HG03060 (cell line): ENCODE data around the gene AKT1.
"Not testable (repeated sequence)": the region's sequence is repeated elsewhere in the genome, so short reads cannot be mapped to it uniquely, and the experiment has no call there.

Experiments
- ATAC-seq: cut with Tn5 transposase; IDR thresholded peaks from one replicate; pipeline ENCODE4 v1.9.1; 2021; ENCODE audit warnings: low read depth, moderate number of reproducible peaks; ENCODE audit not compliant: unreplicated experiment

The AKT1 gene

DNA sequence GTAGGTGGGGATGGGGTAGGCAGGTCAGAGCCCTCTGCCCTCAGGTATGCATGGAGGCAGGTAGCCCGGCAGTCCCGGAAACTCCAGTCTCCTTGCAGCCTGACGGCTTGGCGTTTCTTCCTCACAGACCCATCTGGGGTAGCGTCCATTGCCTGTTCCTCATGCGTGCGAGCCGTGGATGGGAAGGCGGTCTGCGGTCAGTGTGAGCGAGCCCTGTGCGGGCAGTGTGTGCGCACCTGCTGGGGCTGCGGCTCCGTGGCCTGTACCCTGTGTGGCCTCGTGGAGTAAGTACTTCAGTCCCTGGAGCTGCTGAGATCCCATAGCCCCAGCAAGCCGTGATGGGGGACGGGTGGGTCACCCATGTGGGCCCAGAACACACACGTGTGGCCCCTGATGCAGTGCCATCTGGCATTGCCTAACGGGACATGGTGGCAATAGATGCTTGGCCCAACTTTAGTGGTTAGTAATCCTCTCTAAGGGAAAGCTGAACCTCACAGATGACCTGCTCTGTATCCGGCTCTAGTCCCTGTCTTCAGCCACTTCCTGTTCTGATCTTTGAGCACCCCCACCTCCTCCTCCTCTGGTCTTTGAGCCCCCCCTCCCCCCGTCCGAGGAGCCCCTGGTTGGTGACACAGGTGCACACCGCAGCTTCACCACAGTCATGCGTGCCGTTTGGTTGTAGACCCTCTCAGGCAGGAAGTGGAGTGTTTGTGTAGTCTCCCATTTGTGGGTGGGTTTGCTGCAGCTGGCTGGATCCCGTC, 38.9 kb downstream of the AKT1 start:
- no peak for ATAC-seq

DNA sequence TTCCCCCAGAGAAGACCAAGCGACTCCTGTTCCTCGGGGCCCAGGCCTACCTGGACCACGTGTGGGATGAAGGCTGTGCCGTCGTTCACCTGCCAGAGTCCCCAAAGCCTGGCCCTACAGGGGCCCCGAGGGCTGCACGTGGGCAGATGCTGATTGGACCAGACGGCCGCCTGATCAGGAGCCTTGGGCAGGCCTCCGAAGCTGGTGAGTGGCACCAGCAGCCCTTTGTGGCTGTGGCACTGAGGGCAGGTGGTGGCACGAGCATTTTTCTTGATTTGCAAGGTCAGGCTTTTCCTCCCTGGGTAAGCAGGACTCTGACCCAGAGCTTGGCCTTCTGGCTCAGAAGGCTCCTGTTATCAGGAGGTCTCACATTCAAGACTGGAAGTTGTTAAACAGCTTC, 39.9 kb downstream of the AKT1 start:
- ATAC-seq: no peak

DNA sequence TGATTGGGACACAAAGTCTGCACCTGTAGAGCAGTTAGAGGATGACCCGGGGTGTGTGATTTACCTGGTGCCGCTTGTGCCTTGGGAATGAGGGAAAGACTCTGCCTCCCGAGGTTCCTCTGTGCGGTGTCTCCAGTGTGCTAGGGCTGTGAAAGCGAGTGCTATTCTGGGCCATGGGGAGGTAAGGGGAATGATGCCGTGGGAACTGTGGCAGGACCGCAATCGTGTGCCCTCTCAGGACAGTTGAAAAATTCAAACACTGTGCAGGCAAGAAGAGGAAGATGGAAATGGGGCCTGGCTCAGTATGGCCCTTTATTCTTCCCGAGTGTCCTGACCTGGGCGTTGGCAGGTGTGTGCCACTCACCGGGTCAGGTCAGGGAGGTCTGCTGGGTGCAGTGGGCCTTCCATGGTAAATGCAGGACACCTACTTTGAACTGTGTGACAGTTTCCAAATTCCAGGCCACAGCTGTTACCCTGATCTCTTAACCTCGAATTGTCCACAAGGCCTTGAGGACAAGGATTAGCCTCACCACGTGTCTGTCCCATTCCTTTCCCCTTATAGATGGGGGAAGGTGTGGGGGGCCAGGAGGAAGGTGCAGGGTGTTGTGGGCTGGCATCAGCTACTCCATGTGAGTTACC, 41.2 kb downstream of the AKT1 start:
- no peak for ATAC-seq

DNA sequence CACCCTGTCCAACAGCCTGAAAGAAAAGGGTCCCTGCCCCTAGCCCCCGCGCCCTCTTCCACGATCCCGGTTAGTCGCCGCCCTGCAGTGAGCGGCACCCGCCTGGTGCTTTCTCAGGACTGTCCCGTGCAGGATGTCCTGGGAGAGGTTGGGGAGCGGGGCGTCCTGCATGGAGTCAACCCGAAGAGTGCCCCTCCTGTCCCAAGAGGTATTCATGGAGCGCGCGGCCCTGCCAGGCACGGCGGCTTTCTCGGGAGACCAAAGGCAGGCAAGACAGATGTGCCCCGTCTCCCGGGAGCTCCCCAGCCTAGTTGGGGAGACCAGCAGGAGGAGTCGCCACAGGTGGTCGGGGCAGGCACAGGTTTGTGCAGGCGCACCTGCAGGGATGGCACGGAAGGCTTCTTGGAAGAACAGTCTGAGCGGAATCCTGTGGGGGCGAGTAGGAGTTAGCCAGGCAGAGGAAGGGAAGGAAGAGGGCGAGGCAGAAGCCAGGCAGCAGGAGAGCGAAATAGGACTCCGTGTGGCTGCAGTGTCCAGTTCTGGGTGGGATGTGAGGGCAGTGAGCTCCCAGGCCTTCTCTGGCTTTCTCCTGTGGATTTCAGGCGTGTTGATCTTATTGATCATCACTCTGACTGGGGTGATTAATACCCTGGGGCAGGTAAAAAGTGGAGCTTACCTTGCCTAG, 41.9 kb downstream of the AKT1 start:
- no peak for ATAC-seq

DNA sequence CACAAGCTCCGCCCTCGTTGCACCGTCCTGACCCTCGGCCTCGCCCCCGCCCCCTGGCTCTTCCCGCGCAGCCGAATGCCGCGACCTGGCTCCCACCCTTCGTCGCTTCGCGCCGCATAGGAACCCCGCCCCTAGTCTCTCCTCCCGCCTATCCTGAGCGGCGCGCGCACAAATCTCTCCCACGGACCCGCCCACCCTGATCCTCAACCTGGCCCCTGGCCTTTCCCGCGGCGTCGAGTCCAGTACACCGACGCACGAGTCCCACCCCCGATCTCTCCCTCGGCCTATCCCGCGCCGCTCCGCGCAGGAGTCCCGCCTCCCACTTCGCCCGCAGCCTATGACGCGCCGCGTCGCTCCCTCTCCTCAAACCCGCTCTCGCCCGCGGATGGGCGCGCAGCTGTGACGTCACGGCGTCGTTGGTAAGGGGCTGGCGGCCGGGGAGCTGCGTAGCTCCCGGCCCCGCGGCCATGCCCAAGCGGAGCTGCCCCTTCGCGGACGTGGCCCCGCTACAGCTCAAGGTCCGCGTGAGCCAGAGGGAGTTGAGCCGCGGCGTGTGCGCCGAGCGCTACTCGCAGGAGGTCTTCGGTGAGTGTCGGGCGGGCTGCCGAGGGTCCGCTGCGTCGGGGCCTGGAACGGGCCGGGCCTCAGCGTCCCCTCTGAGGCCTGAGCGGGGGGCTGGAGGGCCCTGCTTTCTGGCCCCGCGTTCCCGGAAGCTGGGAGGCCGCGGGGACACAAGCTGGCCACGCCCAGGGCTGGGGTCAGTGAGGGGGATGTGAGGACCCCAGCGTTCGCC, 42.6 kb downstream of the AKT1 start, which contains the start of gene SIVA1:
Gene SIVA1 (plus strand): TSS at position 413 of the 793 bp plus-strand sequence. CDS start 55 bp downstream, at position 468.
- peak; percentile 83 for ATAC-seq

DNA sequence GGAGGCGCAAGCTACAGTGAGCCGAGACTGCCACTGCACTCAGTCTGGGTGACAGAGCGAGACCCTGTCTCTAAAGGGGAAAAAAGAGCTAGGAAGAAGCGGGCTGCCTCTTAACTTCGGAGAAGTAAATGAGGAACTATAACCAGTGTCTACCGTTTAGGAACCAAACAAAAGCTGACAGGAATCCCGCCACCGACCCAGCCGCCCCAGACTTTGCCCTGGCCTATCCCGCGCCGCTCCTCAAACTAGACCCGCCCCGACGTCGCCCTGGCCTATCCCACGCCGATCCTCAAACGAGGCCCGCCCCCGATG, 43.2 kb downstream of the AKT1 start:
- ATAC-seq: peak; percentile 70

DNA sequence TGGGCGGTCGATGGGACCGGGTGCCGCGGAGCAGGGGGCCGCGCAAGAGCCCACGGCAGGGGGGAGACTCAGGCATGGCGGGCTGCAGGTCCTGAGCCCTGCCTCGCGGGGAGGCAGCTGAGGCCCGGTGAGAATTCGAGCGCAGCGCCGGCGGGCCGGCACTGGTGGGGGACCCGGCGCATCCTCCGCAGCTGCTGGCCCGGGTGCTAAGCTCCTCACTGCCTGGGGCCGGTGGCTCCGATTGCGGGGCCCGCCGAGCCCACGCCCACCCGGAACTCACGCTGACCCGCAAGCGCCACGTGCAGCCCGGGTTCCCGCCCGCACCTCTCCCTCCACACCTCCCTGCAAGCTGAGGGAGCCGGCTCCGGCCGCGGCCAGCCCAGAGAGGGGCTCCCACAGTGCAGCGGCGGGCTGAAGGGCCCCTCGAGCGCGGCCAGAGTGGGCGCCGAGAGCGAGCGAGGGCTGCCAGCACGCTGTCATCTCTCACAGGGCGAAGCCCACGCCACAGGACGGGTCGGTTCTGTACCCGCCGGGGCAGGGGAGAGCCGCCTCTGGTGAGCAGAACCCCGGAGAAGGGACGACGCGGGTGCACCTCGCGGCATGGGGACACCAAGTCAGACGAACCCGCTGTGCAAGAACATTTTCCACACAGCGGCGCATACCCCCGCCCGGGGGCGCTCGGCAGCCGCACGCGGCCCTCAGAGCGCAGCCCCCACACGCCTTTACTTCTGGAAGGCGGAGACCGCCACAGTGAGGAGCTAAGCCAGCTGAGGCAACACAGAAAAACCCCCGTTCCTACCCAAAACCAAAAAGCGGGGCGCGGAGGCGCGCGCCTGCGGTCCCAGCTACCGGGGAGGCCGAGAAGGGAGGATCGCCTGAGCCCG, 43.8 kb downstream of the AKT1 start:
- ATAC-seq: no peak

DNA sequence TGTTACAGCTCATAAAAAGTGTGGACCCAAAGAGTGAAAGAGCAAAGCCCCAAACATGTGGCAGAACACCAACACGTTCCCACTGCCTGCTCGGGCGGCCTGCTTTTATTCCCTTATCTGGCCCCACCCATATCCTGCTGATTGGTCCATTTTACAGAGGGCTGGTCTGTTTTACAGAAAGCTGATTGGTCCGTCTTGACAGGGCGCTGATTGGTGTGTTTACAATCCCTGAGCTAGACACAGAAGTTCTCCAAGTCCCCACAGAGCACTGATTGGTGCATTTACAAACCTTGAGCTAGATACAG, 44.8 kb downstream of the AKT1 start:
- ATAC-seq: not testable (repeated sequence)

DNA sequence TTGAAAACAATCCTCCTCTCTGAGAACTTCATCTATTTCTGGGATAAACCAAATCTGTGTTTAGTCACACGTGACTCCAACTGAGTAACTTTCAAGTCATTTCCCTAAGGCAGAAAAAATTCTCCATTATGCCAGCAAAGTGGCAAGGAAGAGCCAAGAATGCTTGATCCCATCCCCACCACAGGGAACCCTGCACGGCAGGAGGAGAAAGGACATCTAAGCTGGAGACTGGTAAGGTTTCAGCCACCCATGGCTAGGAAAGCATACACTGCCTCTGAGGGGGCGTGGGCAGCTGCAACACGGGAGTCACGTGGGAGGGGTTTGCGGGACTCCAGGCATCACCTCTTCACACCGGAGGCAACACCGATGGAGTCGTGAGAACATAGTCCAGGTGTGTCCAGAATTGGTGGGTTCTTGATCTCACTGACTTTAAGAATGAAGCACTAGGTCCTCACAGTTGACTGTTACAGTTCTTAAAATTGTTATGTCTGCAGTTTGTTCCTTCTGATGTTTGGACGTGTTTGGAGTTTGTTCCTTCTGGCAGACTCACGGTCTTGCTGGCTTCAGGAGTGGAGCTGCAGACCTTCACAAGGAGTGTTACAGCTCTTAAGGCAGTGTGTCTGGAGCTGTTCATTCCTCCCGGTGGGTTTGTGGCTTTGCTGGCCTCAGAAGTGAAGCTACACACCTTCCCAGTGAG, 45.3 kb downstream of the AKT1 start:
- no peak for ATAC-seq

DNA sequence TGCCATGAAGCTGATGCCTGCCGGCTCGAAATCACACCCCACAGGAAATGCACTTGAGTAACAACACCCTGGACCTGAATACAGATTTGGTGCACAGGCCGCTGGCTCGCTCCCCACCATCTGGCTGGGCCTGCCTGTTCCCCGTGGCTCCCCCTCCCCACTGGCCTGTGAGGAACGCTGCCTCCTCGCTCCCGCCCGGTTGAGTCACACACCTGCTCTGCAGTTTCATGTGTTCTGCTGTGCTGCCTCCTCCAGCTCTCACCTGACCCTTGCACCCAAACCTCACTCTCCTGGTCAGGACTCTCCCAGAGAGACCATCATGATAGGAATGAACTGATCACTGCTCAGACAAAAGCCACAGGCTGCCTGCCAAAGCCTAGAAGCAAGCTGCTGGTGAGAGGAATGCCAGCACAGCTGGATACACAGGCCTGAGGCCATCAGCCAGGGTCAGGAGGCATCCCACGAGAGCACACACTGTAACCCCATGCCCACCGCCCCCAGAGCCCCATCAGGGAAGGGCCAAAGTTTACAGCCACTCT, 46.4 kb downstream of the AKT1 start:
- ATAC-seq: no peak

DNA sequence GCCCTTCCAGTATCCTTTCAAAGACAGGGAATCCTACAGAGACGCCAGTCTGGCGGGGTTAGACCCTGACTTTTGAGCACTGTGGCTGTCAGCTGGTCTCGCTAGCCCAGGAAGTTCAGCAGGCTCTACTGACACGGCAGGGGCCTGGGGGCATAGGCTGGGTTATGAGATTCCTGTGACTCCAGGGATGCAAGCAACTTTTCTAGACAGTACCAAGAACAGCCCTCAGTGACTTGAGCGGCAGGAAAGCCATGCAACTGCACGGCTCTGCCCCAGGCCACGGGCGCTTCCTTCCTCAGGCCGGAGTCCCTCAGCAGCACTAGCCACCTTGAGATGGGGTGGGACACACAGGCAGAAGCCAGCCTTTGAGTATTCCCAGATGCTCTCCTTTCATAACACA, 47.7 kb downstream of the AKT1 start:
- ATAC-seq: no peak

DNA sequence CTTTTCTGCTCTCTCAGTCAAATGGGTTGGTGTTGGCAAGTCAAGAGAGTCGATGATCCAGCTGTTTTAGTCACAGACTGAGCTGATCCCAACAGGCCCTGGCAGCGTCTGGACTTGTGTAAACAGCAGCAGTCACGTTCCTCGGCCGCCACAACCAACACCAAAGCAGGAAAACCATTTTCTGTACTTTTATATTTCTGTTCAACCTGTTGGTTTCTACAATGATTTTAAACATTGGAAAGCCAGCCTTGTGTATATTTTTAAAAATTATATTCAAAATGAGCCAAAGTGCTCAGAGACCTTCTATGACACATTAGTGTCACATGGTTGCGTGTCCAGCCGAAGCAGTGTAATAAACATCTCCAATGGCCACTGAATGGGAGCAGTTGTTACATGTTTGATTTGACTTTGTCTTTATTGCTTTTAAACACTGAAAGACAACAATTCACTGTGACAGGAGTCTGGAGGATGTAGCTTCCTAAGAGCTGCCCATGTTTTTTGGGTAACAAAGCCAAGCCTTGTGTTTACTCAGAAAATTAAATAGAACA, 48.5 kb downstream of the AKT1 start:
- no peak for ATAC-seq

DNA sequence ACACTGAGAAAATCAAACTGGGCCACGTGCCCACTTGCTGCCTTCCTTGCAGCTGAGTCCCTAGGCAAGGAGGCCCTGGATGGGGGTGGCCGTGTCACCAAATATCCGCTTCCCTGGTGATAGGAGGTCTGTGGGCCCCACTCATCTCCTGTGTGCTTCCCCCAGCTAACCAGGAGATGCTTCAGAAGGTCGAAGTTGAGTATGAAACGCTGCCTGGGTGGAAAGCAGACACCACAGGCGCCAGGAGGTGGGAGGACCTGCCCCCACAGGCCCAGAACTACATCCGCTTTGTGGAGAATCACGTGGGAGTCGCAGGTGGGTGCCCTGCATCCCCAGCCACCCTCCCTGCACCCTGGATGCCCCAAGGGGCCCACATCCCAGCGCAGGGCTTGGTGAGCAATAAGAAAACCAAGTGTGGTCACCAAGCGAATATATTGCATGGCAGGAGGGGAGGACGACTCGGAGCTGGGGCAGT, 49.4 kb downstream of the AKT1 start:
- no peak for ATAC-seq

DNA sequence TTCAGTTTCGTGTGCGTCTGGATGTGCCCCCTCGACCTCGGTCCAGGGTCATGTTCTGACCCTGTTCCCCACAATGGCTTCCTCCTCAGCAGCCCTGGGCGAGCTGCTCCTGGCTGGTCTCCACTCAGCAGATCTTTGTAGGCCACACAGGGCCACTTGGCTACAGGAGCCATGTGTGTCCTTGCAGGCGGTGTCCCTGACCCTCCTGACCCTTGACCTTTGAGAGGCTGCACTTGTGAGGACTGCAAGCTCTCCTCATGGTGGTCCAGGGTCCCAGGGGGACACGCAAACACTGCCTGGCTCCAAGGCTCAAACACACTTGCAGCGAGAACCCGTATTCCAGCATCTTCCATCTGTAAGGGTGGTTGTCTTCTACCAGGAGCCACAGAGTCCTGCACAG, 50.1 kb downstream of the AKT1 start:
- no peak for ATAC-seq

DNA sequence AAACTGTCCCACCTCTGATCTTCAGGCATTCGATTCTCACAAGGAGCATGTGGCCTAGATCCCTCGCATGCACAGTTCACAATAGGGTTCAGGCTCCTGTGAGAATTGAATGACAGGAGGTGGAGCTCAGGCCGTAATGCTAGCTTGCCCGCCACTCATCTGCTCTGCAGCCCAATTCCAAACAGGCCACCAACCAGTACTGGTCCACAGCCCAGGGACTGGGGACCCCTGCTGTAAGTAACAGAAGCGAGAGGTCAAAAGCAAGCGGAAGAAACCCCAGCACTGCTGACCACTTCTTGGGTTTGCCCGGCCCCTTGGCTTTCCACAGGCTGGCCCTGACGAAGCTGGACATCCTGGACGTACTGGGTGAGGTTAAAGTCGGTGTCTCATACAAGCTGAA, 51.1 kb downstream of the AKT1 start:
- no peak for ATAC-seq

DNA sequence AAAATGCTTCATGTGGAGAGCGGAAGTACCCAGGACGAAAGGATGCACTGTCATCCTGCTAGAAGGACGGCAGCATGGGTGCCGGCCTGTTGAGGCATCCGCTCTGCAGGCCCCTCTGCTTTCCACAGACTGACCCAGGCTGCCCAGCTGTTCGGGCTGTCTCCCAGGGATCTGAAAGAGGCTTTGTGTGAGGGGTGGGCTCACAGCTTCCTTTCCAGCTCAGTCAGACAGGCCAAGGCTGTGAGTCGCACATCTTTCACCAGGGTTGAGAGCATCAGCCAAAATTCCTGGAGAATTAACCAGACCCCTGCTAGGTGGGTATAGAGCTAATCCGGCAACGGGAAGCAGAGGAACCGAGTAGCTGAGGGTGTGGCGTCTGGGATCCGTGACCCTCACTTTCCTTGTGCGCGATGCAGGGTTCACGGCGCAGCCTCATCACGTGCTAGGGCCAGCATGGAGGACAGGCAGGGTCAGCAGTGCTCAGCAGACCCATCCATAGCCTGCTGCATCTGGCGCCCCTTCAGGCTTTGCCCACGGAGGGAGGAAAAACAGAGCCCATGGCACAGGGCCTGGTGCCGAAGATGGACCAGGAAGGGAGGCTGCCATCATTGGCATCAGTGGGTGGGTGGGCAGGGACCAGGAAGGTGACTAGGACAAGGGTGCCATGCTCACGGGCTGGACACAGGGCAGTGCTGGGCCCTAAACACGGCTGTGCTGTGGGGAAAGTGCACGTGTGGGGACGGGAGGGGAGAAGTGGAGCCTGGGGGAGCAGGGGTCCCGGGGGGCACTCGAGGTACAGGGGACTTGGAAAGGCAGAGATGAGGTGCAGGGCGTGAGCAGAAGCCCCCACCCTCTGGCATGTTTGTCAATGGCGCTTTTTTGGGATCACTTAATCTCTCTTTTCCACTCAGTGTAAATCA, 51.8 kb downstream of the AKT1 start:
- ATAC-seq: no peak

DNA sequence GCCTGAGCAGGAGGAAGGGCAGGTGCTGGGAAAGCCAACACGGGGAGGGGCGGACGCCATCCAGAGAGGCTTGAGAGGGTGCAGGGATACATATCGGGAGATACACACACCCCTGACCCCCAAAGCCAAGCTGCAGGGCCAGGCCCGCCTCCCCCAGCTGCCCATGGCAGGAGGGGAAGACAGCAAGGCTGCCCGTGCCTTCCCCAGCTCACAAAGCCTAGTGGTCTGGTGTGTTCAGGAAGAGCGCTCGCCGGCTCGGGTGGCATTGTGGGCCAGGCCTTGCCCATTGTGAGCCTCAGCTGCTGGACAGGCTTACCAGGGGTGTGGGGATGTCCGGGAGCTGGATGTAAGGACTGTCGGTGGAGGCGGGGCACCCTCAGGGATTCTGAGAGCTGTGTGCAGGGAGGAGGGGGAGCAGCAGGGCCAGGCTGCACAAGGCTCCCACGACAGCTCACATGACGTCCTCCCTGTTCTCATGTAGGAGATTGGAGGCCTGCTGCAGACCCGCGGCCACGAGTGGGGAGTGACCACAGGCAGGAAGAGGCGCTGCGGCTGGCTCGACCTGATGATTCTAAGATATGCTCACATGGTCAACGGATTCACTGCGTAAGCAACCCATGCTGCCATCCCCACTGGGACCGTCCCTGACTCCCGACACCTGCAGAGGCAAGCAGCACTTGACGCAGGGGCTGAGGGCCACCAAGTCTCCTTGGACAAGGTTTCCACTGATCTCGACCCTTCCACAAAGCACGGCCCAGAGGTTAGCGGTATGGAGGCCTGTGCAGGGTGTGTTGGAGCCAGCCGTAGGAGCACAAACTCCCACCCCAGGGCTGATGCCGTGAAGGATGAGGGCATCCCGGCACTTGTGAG, 52.7 kb downstream of the AKT1 start:
- no peak for ATAC-seq
